DMS53 (cell line): ENCODE measurements around the gene PMPCA.

ENCODE experiments used
- DNase-seq: peaks from one replicate; lab custom pipeline; 2025; lab: John Stamatoyannopoulos, UW

The PMPCA gene

GRCh38 chr9:136410500-136411287 is at the start of gene PMPCA, which contains the start of gene ENTR1:
PMPCA (plus strand) TSS chr9:136410658; CDS start chr9:136410669, 11 bp downstream.
ENTR1 (minus strand) TSS chr9:136410614; CDS start chr9:136410397, 217 bp downstream.
- DNase-seq = peak; percentile 96

- DNase-seq = no peak
Measured at GRCh38 chr9:136361047-136361753, 49.3 kb upstream of the PMPCA start.

GRCh38 chr9:136361754-136362449 is 48.6 kb upstream of the PMPCA start:
- DNase-seq = no peak

- no peak for DNase-seq
Measured at GRCh38 chr9:136362450-136362784, 48.0 kb upstream of the PMPCA start.

- peak; percentile 97 for DNase-seq
Measured at GRCh38 chr9:136363106-136363948, 47.1 kb upstream of the PMPCA start, which contains the start of gene DNLZ. DNLZ (minus strand) TSS chr9:136363744; CDS start chr9:136363714, 30 bp downstream.

GRCh38 chr9:136363949-136364748 is 46.3 kb upstream of the PMPCA start:
- DNase-seq = peak; percentile 78

- no peak for DNase-seq
Measured at GRCh38 chr9:136364942-136365774, 45.3 kb upstream of the PMPCA start.

- no peak for DNase-seq
Measured at GRCh38 chr9:136365775-136366222, 44.7 kb upstream of the PMPCA start.

- DNase-seq = no peak
Measured at GRCh38 chr9:136366826-136367225, 43.6 kb upstream of the PMPCA start.

GRCh38 chr9:136367296-136368145 is 42.9 kb upstream of the PMPCA start:
- DNase-seq = no peak

GRCh38 chr9:136368190-136368589 is 42.3 kb upstream of the PMPCA start:
- DNase-seq = no peak

GRCh38 chr9:136370037-136370436 is 40.4 kb upstream of the PMPCA start:
- DNase-seq = no peak

GRCh38 chr9:136370687-136371532 is 39.5 kb upstream of the PMPCA start:
- DNase-seq = peak; percentile 65

GRCh38 chr9:136371533-136371880 is 39.0 kb upstream of the PMPCA start:
- no peak for DNase-seq

- DNase-seq = no peak
Measured at GRCh38 chr9:136372006-136372405, 38.5 kb upstream of the PMPCA start.

- peak; percentile 89 for DNase-seq
Measured at GRCh38 chr9:136372561-136373299, 37.7 kb upstream of the PMPCA start.
